Stimulated activated CD4-positive, alpha-beta T cell treated with anti-CD3 and anti-CD28 coated beads, Interleukin-4, amount 100 ng/mL, for 24 hours (primary cell): ENCODE data around the gene STYXL2.

Experiments used
- DNase-seq: peaks from one replicate; pipeline ENCODE4 v3.0.0-alpha.2; 2020

STYXL2 gene

GRCh38 chr1:167137332-167137781 lies 43.5 kb downstream of the STYXL2 start:
- no peak for DNase-seq

DNA sequence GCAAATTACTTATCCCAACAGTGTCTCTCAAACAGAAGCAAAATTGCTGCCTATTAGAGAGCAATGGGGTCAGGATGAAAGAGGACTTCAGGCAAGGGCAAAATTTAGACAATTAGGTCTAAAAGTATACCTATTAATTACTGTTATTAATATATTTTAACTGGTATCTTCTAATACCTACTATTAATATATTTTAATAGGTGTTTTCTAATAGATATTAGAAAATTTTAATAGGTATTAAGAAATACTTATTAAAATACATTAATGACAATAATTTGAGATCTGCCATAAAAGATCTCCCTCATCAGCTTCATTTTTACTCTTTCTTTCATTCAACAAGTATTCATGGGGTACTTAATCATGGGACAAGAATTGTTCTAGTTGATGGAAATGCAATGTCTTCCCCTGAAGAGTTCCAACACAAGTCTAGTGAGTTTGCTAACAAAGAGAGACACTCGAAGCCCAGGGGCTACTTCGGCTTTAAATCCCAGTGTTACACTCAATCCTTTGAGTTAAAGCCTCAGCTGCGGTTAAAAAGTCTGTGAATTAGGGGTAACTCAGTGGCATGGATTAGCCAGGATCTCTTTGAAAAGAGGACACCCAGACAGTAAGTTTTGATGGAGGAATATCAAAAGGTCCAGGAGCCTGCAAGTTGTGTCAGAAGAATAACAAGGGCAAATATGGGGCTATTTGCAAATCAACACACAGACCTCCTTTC lies 44.1 kb downstream of the STYXL2 start:
- no peak for DNase-seq

GRCh38 chr1:167138703-167139102 lies 44.8 kb downstream of the STYXL2 start:
- DNase-seq, result no peak

DNA sequence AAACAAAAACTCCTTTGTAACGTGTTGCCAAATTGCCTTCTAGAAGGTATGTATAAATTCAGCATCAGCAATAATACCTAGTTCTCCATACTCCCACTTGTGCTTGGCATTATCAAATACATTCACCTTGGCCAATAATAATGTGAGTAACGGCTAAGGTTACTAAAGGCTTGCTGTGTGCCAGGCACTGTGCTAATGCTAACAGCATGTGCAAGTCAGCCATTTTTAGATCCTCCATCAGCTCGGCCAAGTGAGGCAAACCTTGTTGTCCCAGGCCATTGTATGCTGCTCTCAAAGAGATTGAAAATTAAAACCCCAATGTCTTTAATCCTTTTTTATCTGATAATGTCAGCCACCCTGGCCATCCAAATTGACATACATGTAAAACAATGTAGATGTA lies 48.1 kb downstream of the STYXL2 start:
- DNase-seq, result no peak
